HepG2 (cell line): Measurements from ENCODE around the gene CLDN3. TPM values are rescaled to one million over a fixed set of nuclear protein-coding genes. Genes with fewer than 3 reads are reported as not detected.

Source experiments
- CREB1 ChIP-seq, 2 experiments: fragments of 450-650 bp in 1 of 2; IDR thresholded peaks; 2 replicates each; pipeline ENCODE4 v1.6.1; 2016 to 2017; ENCODE audit warnings: control low read depth in 1 of 2, mild to moderate bottlenecking in 1 of 2, missing compliant biosample characterization in 1 of 2, missing genetic modification characterization in 1 of 2
- EEA1 ChIP-seq: sonication (generic); formaldehyde crosslinking; IDR thresholded peaks from 2 replicates; pipeline ENCODE4 v1.5.1; 2020; ENCODE audit warnings: mild to moderate bottlenecking, missing genetic modification reagents, borderline replicate concordance
- GATAD1 ChIP-seq: IDR thresholded peaks from 2 replicates; pipeline ENCODE4 v1.6.1; 2016; ENCODE audit warnings: missing genetic modification reagents, missing compliant biosample characterization
- GMEB1 ChIP-seq: sonication (generic); formaldehyde crosslinking; IDR thresholded peaks from 2 replicates; pipeline ENCODE4 v1.5.1; 2020; ENCODE audit warnings: missing genetic modification reagents, mild to moderate bottlenecking, borderline replicate concordance
- GTF3A ChIP-seq: sonication (generic); formaldehyde crosslinking; conservative IDR thresholded peaks from 2 replicates; pipeline ENCODE4 v1.4.0; 2020; ENCODE audit warnings: mild to moderate bottlenecking, missing genetic modification reagents
- MED1 ChIP-seq: sonication (generic); formaldehyde crosslinking; IDR thresholded peaks from 2 replicates; pipeline ENCODE4 v1.4.0; 2020; ENCODE audit warnings: missing genetic modification reagents
- POLR2AphosphoS5 ChIP-seq: IDR thresholded peaks from 2 replicates; pipeline ENCODE4 v1.6.1; 2012; ENCODE audit warnings: low read depth, low read length
- ZNF44 ChIP-seq: sonication (generic); formaldehyde crosslinking; IDR thresholded peaks from 2 replicates; pipeline ENCODE4 v1.5.1; 2020; ENCODE audit warnings: mild to moderate bottlenecking, missing genetic modification reagents
- ZNF441 ChIP-seq: sonication (generic); formaldehyde crosslinking; IDR thresholded peaks from 2 replicates; pipeline ENCODE4 v1.7.0; 2021; ENCODE audit warnings: missing genetic modification reagents, borderline replicate concordance
- ZNF710 ChIP-seq: sonication (generic); formaldehyde crosslinking; IDR thresholded peaks from 2 replicates; pipeline ENCODE4 v1.5.0; 2020; ENCODE audit warnings: mild to moderate bottlenecking, missing genetic modification reagents, borderline replicate concordance
- polyA plus RNA-seq, 8 experiments: library from polyadenylated mRNA; depleted of rRNA in 3 of 8; stranded (reverse) in 7 of 8; unstranded in 1 of 8; fragments of >200 nt; fragmentation: Illumina TruSeq in 4 of 8; extraction: Trizol in 4 of 8; gene quantifications; 2 replicates each; pipeline versions ENCODE4 v1.2.1 to v1.2.3, GENCODE V29; 2011 to 2016; ENCODE audit warnings: low read depth in 4 of 8, missing spikeins in 1 of 8, mixed read lengths in 1 of 8; ENCODE audit not compliant: insufficient read depth in 1 of 8
- total RNA-seq, 5 experiments: library from RNA; depleted of rRNA; stranded (reverse); fragments of >200 nt; fragmentation: Illumina TruSeq; extraction: Trizol; gene quantifications; 2 replicates each; pipeline ENCODE4 v1.2.3, GENCODE V29; 2016; ENCODE audit warnings: low read depth in 1 of 5
- TF ChIP-seq, protein P1 (sequence below), 2 experiments: fragments of 450-650 bp in 1 of 2; sonication (generic) in 1 of 2; formaldehyde crosslinking in 1 of 2; IDR thresholded peaks; 2 replicates each; pipeline versions ENCODE4 v1.6.1 to v1.8.0; 2016 to 2022; ENCODE audit warnings: antibody characterized with exemption in 1 of 2, mild to moderate bottlenecking in 1 of 2, missing genetic modification reagents in 1 of 2
- TF ChIP-seq, protein P2 (sequence below): sonication (generic); formaldehyde crosslinking; IDR thresholded peaks from 2 replicates; pipeline ENCODE4 v1.4.0; 2020; ENCODE audit warnings: missing genetic modification reagents

The CLDN3 gene
- total and polyA plus RNA-seq, 2 of the 13 experiments (the other 11 are each of a cell fraction or from before 2014, with no cell fraction given), result 0.31 to 0.51 TPM

DNA sequence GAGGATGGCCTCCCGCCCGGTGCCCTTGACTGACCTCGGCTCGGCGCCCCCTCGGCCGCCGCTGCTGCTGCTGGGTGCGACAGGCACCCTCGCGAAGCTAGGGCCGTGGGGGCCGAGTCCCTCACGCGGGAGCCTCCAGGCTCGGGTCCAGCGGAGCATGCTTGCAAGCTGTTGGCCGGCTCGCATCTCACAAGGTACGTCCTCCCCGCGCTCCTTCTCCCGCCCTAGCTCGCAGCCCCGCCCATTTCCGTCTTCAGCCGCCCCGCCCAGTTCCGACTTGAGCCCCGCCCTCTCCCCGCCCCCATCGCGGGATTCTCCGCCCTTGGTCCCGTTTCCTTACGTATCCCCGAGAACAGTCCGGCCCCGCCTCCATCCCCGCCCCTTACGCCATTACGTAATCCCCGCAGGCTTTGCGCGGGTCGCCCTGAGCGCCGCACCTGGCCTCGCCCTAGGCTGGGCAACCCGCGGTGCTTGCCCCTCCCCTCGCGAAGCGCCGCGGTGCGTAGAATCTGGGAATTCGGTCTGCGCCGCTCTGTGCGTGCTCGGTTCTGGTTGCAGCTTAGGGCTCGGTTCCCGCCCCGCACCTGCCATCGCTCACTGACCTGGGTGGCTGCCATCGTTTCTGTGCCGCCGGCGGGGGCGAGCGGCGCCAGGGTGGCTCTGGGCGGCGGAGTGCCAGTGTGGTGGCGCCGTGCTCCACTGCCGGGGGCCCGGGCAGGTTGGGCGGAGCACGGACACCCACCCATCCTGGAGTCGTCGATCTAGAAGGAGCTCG is 31.3 kb downstream of the CLDN3 start, which contains the start of gene ABHD11 (continued):
- TF ChIP-seq, protein P1, sequence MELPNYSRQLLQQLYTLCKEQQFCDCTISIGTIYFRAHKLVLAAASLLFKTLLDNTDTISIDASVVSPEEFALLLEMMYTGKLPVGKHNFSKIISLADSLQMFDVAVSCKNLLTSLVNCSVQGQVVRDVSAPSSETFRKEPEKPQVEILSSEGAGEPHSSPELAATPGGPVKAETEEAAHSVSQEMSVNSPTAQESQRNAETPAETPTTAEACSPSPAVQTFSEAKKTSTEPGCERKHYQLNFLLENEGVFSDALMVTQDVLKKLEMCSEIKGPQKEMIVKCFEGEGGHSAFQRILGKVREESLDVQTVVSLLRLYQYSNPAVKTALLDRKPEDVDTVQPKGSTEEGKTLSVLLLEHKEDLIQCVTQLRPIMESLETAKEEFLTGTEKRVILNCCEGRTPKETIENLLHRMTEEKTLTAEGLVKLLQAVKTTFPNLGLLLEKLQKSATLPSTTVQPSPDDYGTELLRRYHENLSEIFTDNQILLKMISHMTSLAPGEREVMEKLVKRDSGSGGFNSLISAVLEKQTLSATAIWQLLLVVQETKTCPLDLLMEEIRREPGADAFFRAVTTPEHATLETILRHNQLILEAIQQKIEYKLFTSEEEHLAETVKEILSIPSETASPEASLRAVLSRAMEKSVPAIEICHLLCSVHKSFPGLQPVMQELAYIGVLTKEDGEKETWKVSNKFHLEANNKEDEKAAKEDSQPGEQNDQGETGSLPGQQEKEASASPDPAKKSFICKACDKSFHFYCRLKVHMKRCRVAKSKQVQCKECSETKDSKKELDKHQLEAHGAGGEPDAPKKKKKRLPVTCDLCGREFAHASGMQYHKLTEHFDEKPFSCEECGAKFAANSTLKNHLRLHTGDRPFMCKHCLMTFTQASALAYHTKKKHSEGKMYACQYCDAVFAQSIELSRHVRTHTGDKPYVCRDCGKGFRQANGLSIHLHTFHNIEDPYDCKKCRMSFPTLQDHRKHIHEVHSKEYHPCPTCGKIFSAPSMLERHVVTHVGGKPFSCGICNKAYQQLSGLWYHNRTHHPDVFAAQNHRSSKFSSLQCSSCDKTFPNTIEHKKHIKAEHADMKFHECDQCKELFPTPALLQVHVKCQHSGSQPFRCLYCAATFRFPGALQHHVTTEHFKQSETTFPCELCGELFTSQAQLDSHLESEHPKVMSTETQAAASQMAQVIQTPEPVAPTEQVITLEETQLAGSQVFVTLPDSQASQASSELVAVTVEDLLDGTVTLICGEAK (IDR thresholded peaks at IDR 0.05), result no peak
- TF ChIP-seq, protein P1 (CRISPR knock-in tag; IDR thresholded peaks at IDR 0.05), result peak; percentile 87; the same call in 1 of the 2 replicates
- peak; percentile 66; the same call in 1 of the 2 replicates for TF ChIP-seq ZNF441 (CRISPR knock-in tag)
- peak; percentile 70 for TF ChIP-seq CREB1 (IDR thresholded peaks at IDR 0.05)
- no peak for TF ChIP-seq CREB1 (CRISPR knock-in tag; IDR thresholded peaks at IDR 0.05)
- TF ChIP-seq GMEB1 (CRISPR knock-in tag), result peak; percentile 95
- TF ChIP-seq, protein P2, sequence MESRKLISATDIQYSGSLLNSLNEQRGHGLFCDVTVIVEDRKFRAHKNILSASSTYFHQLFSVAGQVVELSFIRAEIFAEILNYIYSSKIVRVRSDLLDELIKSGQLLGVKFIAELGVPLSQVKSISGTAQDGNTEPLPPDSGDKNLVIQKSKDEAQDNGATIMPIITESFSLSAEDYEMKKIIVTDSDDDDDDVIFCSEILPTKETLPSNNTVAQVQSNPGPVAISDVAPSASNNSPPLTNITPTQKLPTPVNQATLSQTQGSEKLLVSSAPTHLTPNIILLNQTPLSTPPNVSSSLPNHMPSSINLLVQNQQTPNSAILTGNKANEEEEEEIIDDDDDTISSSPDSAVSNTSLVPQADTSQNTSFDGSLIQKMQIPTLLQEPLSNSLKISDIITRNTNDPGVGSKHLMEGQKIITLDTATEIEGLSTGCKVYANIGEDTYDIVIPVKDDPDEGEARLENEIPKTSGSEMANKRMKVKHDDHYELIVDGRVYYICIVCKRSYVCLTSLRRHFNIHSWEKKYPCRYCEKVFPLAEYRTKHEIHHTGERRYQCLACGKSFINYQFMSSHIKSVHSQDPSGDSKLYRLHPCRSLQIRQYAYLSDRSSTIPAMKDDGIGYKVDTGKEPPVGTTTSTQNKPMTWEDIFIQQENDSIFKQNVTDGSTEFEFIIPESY (CRISPR knock-in tag), result no peak; the same call in 1 of the 2 replicates
- no peak for TF ChIP-seq EEA1 (CRISPR knock-in tag)
- TF ChIP-seq MED1 (CRISPR knock-in tag), result peak; percentile 69
- TF ChIP-seq ZNF44 (CRISPR knock-in tag), result no peak
- TF ChIP-seq ZNF710 (CRISPR knock-in tag), result 0 out of 2 replicates have a peak, but pooled peaks have one; percentile 63
- peak; percentile 50; the same call in 1 of the 2 replicates for TF ChIP-seq GTF3A (CRISPR knock-in tag)
- peak; percentile 73 for TF ChIP-seq POLR2AphosphoS5
- TF ChIP-seq GATAD1 (CRISPR knock-in tag), result peak; percentile 66; the same call in 1 of the 2 replicates
